ENCODE data around the gene TBC1D32. TPM values are rescaled to one million over a fixed set of nuclear protein-coding genes. Genes with fewer than 3 reads are reported as not detected.
"Not testable (repeated sequence)": the region's sequence is repeated elsewhere in the genome, so short reads cannot be mapped to it uniquely, and the experiment has no call there.

TBC1D32 gene
- total RNA-seq, 1 experiment from 2014 or later = 12.0 TPM

- Histone ChIP-seq H3F3A (ENCODE audit: insufficient read depth, low read depth) (peaks cover 5% of the 10 kb centered on the region; the same call in 1 of the 2 replicates), H3K9me3 (ENCODE audit: insufficient read depth, low read depth) (no peaks in the 10 kb centered on the region), H3K4me1 (replicated peaks; ENCODE audit: insufficient read depth) (peaks cover 6% of the 10 kb centered on the region; the same call in 1 of the 2 replicates), H3K4me2 (no peak overlapping the region), H3K27ac (no peak overlapping the region), H3K9me2 (ENCODE audit: insufficient read depth) (no peaks in the 10 kb centered on the region), H4K20me1 (ENCODE audit: insufficient read depth) (no peaks in the 10 kb centered on the region), H2AFZ (no peak overlapping the region), H3K27me3 (ENCODE audit: insufficient read depth, low read depth) (no peaks in the 10 kb centered on the region), H3K4me3 (no peak overlapping the region), H3K79me2 (ENCODE audit: low read depth) (no peaks in the 10 kb centered on the region), H3K36me3 (ENCODE audit: low read depth) (no peaks in the 10 kb centered on the region)
- POLR2A ChIA-PET (ENCODE audit: unreplicated experiment) = no interaction called here
- TF ChIP-seq CTCF (conservative IDR thresholded peaks at IDR 0.05) = no peak
- no peak for TF ChIP-seq EZH2 (IDR thresholded peaks at IDR 0.05; ENCODE audit: low read depth)
- BruUV-seq (replicated peaks) = no TSS peak
- intact Hi-C loops (cut with micrococcal nuclease; ENCODE audit: unreplicated experiment) = no loop called here
- DNase-seq = no peak
- CTCF ChIA-PET = no interaction called here
These were observed 4.7 kb upstream of the TBC1D32 start for GRCh38 chr6:121338956-121339355.

GRCh38 chr6:121338366-121338765 is 4.1 kb upstream of the TBC1D32 start:
- Histone ChIP-seq H3K4me3 (no peak overlapping the region), H3F3A (ENCODE audit: insufficient read depth, low read depth) (peaks cover 5% of the 10 kb centered on the region; the same call in 1 of the 2 replicates), H4K20me1 (ENCODE audit: insufficient read depth) (no peaks in the 10 kb centered on the region), H3K4me2 (no peak overlapping the region), H3K4me1 (replicated peaks; ENCODE audit: insufficient read depth) (peaks cover 12% of the 10 kb centered on the region; the same call in 1 of the 2 replicates), H3K79me2 (ENCODE audit: low read depth) (0 out of 2 replicates have a peak, but pooled peaks cover 5% of the 10 kb centered on the region), H3K27me3 (ENCODE audit: insufficient read depth, low read depth) (no peaks in the 10 kb centered on the region), H3K36me3 (ENCODE audit: low read depth) (no peaks in the 10 kb centered on the region), H3K9me3 (ENCODE audit: insufficient read depth, low read depth) (no peaks in the 10 kb centered on the region), H3K27ac (no peak overlapping the region), H3K9me2 (ENCODE audit: insufficient read depth) (no peaks in the 10 kb centered on the region), H2AFZ (no peak overlapping the region)
- POLR2A ChIA-PET (ENCODE audit: unreplicated experiment) = no interaction called here
- no peak for TF ChIP-seq CTCF (conservative IDR thresholded peaks at IDR 0.05)
- TF ChIP-seq EZH2 (IDR thresholded peaks at IDR 0.05; ENCODE audit: low read depth) = no peak
- BruUV-seq (replicated peaks) = no TSS peak
- CTCF ChIA-PET = no interaction called here
- intact Hi-C loops (cut with micrococcal nuclease; ENCODE audit: unreplicated experiment) = no loop called here
- no peak for DNase-seq

- Histone ChIP-seq H3K27me3 (ENCODE audit: insufficient read depth, low read depth) (no peaks in the 10 kb centered on the region), H3K4me2 (peak overlapping the region; percentile 97), H3K9me3 (ENCODE audit: insufficient read depth, low read depth) (no peaks in the 10 kb centered on the region), H3K27ac (peak overlapping the region; percentile 83), H3K4me1 (replicated peaks; ENCODE audit: insufficient read depth) (peaks cover 23% of the 10 kb centered on the region; the same call in 1 of the 2 replicates), H3K36me3 (ENCODE audit: low read depth) (no peaks in the 10 kb centered on the region), H4K20me1 (ENCODE audit: insufficient read depth) (no peaks in the 10 kb centered on the region), H3F3A (ENCODE audit: insufficient read depth, low read depth) (peaks cover 9% of the 10 kb centered on the region; the same call in 1 of the 2 replicates), H3K4me3 (peak overlapping the region; percentile 91), H2AFZ (peak overlapping the region; percentile 100), H3K9me2 (ENCODE audit: insufficient read depth) (no peaks in the 10 kb centered on the region), H3K79me2 (ENCODE audit: low read depth) (0 out of 2 replicates have a peak, but pooled peaks cover 7% of the 10 kb centered on the region)
- intact Hi-C loops (cut with micrococcal nuclease; ENCODE audit: unreplicated experiment) = no loop called here
- BruUV-seq (replicated peaks) = no TSS peak
- TF ChIP-seq EZH2 (IDR thresholded peaks at IDR 0.05; ENCODE audit: low read depth) = no peak
- CTCF ChIA-PET = interaction anchor here (0.5 to 0.6 kb wide), 2 partner anchors 68 to 697 kb away, joined by 3 to 4 read pairs; no protein-coding TSS in a partner anchor
- no peak for DNase-seq
- POLR2A ChIA-PET (ENCODE audit: unreplicated experiment) = interaction anchor here (0.6 kb wide), 1 partner anchor 58 kb away, joined by 4 read pairs; no protein-coding TSS in a partner anchor
These were observed 1.1 kb upstream of the TBC1D32 start for GRCh38 chr6:121335087-121336008.

GRCh38 chr6:121333694-121334093 is 586 bp downstream of the TBC1D32 start:
- H3K9me3 ChIP-seq (ENCODE audit: insufficient read depth, low read depth); H4K20me1 ChIP-seq (ENCODE audit: insufficient read depth); H3K9me2 ChIP-seq (ENCODE audit: insufficient read depth); H3K79me2 ChIP-seq (ENCODE audit: low read depth); H3K27me3 ChIP-seq (ENCODE audit: insufficient read depth, low read depth); H3F3A ChIP-seq (ENCODE audit: insufficient read depth, low read depth); H3K27ac ChIP-seq; CTCF ChIA-PET; intact Hi-C loops (cut with micrococcal nuclease; ENCODE audit: unreplicated experiment); H3K36me3 ChIP-seq (ENCODE audit: low read depth); DNase-seq: not testable (repeated sequence)
- H3K4me2 ChIP-seq = peak overlapping the region; percentile 97
- peak overlapping the region; percentile 91 for H3K4me3 ChIP-seq
- H3K4me1 ChIP-seq (replicated peaks; ENCODE audit: insufficient read depth) = peaks cover 23% of the 10 kb centered on the region; the same call in 1 of the 2 replicates
- TSS peak; percentile 47 for BruUV-seq (replicated peaks)
- peak overlapping the region; percentile 100 for H2AFZ ChIP-seq
- POLR2A ChIA-PET (ENCODE audit: unreplicated experiment) = interaction anchor here (0.6 kb wide), 1 partner anchor 666 kb away, joined by 3 read pairs; no protein-coding TSS in a partner anchor
